Activated CD4-positive, CD25-positive, alpha-beta regulatory T cell treated with anti-CD3 and anti-CD28 coated beads, Interleukin-2, amount 50 U/mL, for 72 hours (primary cell): Measurements from ENCODE around the gene ZBED1.
"Not testable (repeated sequence)": the region's sequence is repeated elsewhere in the genome, so short reads cannot be mapped to it uniquely, and the experiment has no call there.

Experiments used
- DNase-seq: peaks from one replicate; pipeline ENCODE4 v3.0.0; 2021

Gene ZBED1

DNA sequence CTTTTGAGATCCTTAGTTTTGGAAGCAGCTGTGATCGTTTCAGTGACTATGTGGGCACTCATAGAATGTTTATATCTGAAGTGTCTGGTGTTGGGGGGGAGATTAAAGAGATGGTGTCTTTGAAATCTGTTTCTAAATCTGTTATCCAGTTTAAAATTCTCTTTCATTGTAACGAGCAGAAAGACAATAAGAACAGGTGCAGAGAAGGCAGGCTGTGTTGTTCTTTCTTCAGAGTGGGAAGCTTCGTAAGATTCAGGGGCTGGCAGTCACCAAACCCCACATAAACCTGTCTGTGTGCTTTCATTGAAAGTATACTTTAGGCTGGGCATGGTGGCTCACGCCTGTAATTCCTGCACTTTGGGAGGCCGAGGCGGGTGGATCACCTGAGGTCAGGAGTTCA is 16.3 kb upstream of the ZBED1 start:
- no peak for DNase-seq

GRCh38 chrX:2516623-2517022 is 15.8 kb upstream of the ZBED1 start:
- no peak for DNase-seq

GRCh38 chrX:2514131-2514530 is 13.4 kb upstream of the ZBED1 start:
- no peak for DNase-seq

GRCh38 chrX:2513121-2513664 is 12.4 kb upstream of the ZBED1 start:
- no peak for DNase-seq

- DNase-seq: no peak
Observed at GRCh38 chrX:2512501-2512900, 11.7 kb upstream of the ZBED1 start.

DNA sequence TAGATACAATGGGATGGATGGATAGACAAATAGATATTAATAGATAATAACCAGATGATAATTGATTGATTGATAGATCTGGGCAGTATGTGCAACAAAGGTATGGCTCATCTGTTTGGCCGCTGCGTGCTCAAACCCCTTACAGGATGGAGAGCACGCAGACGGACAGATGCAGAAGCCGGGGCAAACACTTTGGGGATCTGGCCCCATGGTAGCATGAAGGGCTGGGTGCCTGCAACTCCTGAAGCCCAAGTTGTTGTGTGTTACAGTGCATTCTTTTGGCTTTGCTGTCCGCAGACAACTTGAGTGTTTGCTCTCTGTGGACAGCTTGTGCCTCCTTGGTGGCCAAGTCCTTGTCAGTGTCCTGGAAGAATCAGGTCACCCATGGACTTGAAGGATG is 10.6 kb upstream of the ZBED1 start:
- DNase-seq: no peak

DNA sequence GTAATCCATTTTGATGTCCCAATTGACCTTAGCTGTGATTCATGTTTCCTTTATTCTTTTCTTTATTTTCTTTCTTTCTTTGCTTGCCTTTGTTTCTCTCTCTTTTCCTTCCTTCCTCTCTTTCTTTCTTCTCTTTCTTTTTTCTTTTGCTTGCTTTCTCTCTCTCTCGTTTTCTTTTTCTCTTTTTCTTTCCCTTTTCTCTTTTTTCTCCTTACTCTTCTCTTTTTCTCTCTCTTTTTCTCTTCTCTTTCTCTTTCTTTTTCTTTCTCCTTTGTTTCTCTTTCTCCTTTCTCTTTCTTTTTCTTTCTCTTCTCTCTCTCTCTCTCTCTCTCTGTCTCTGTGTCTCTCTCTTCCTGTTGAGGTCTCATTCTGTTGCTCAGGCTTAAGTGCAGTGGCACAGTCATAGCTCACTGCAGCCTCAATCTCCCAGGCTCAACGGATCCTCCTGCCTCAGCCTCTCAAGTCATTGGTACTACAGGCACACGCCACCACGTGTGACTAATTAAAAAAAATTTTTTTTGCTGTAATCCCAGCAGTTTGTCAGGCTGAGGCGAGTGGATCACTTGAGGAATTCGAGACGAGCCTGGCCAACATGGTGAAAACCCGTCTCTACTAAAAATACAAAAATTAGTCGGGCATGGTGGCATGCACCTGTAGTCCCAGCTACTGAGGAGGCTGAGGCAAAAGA is 8.0 kb upstream of the ZBED1 start:
- no peak for DNase-seq

DNA sequence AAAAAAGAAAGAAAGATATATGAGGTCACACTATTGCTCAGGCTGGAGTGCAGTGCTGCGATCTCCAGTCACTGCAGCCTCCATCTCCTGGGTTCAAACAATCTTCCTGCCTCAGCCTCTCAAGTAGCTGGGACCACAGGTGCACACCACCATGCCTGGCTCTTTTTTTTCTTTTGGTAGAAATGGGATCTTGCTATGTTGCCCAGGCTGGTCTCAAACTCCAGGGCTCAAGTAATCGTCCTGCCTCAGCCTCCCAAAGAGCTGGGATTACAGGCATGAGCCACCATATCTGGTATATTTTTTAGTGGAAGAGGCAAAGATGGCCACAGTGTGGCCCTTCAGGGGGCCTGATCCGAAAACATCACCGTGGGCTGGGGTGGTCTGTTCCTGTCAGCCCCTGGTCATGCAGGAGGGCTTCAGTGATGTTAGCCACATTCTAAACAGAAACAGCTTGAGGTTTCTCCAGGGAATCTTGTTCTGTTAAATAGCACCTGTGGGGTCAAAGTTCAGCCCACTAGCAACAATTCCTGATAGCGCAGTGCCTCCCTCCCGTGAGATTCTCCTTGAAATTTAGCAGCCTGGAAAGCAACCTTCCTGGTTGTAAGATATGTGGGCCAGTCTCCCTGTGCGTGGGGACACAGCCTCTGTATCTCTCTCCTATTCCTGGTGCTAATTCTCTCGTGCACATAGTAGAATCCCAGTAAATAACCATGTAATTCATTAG is 7.3 kb upstream of the ZBED1 start:
- DNase-seq: no peak

DNA sequence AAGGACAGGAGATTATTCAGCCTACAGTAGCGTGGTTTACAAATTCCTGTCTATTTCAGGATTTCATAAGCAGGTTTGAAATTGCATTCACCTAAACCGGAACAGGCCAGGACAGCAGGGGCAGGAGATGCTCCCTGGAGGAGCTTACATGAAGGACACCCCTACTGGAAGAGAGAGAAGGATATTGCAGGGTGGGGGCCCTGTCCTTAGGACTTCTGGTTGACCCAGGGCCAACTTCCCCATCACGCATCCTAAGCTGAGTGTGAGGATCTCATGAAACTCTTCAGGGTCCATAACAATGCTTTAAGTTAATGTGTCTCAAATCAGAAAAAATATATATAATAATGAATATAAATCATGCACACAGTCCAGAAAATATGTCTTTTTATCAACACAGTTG is 6.4 kb upstream of the ZBED1 start:
- no peak for DNase-seq

DNA sequence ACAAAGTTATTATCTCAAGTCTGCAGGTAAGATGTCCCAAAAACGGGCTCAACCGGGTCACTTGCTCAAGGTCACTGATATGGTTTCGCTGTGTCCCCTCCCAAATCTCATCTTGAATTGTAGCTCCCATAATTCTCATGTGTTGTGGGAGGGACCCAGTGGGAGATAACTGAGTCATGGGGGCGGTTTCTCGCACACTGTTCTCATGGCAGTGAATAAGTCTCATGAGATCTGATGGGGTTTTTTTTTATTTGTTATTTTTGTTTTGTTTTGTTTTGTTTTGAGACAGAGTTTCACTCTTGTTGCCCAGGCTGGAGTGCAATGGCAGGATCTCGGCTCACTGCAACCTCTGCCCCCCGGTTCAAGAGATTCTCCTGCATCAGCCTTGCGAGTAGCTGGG is 4.6 kb upstream of the ZBED1 start:
- DNase-seq: not testable (repeated sequence)

- no peak for DNase-seq
Observed at GRCh38 chrX:2504706-2505332, 4.0 kb upstream of the ZBED1 start.

GRCh38 chrX:2503591-2504500 is 3.1 kb upstream of the ZBED1 start:
- DNase-seq: no peak

GRCh38 chrX:2502668-2503519 is 2.1 kb upstream of the ZBED1 start:
- DNase-seq: no peak

- DNase-seq: no peak
Observed at GRCh38 chrX:2502120-2502667, 1.4 kb upstream of the ZBED1 start.

- DNase-seq: no peak
Observed at GRCh38 chrX:2501559-2502102, 855 bp upstream of the ZBED1 start.

GRCh38 chrX:2500091-2500802 is 529 bp downstream of the ZBED1 start:
- peak; percentile 55 for DNase-seq

DNA sequence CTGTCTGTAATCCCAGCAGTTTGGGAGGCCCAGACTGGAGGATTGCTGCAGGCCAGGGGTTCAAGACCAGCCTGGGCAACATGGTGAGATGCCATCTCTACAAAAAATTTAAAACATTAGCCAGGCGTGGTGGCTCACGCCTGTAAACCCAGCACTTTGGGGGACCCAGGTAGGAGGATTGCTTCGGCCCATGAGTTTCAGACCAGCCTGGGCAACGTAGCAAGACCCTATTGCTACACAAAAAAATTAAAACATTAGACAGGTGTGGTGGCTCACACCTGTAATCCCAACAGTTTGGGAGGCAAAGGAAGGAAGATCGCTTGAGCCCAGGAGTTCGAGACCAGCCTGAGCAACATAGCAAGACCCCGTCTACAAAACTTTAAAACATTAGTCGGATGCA is 1.3 kb downstream of the ZBED1 start:
- DNase-seq: no peak

- no peak for DNase-seq
Observed at GRCh38 chrX:2498781-2499302, 1.9 kb downstream of the ZBED1 start.

DNA sequence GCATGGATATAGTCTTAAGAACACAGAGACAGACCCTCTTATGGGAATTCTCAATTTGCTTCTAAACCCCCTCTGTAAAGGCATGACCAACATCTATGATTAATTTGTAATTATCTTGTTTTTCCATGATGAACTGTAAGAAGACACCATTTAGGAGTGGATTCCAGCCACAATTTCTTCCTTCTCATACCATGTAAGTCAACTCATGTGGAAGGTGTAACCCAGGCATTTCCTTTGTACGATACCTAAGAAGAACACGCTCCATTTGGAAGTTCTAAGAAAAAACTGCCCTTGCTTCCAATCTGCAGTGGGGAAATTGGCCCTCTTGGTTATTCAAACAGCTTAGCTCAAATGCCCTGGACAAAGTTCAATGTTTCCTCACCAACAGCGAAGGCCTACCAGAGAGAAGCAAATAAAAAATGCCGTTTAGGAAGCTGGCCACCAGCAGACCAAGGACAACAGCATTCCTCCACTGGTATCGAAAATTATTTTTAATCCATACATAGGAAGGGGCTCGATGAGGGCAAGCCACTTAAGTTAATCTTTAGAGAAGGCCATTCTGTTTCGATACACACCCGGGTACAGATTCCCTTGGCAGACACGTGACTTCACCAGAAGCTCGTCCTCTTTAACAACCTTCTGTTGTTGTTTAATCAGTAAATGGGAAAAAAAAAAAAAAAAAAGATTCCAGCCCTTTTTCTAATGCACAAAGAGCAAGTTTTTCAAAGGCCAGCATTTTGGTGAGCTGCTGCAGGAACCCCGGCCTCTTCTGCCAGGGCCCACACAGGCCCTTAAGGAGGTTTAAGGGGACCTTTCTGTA is 2.6 kb downstream of the ZBED1 start:
- no peak for DNase-seq
